T-cell (primary cell): ENCODE measurements around the gene KCTD14. TPM values are rescaled to one million over a fixed set of nuclear protein-coding genes. Genes with fewer than 3 reads are reported as not detected.
"Not testable (repeated sequence)": the region's sequence is repeated elsewhere in the genome, so short reads cannot be mapped to it uniquely, and the experiment has no call there.

Source experiments
- ATAC-seq, 4 experiments: fragments of 200-7000 bp in 3 of 4; fragments of 150-1000 bp in 1 of 4; cut with Tn5 transposase; replicated peaks in 1 of 4; 1 replicate in 3 of 4; 2 replicates in 1 of 4; pipeline ENCODE4 v1.10.0; 2021; ENCODE audit warnings: moderate library complexity in 3 of 4, mild to moderate bottlenecking in 2 of 4, moderate number of reproducible peaks in 1 of 4
- CTCF ChIA-PET, 2 donors: fragments of 300-600 bp; sonication (Branson Sonifier 250); formaldehyde crosslinking; loops; one replicate each; lab custom pipeline; 2022; ENCODE audit warnings: antibody characterized with exemption in 2 of 2; lab: Charles Lee
- POLR2A ChIA-PET, 2 donors: fragments of 300-600 bp; sonication (Branson Sonifier 250); formaldehyde crosslinking; loops; one replicate each; lab custom pipeline; 2022; ENCODE audit warnings: antibody characterized with exemption in 2 of 2; lab: Charles Lee
- DNase-seq, 35 experiments: peaks; one replicate each; pipeline versions ENCODE4 v3.0.0 to v3.0.0-alpha.2; 2013 to 2023
- H3K27ac ChIP-seq: one replicate; pipeline ENCODE4 v1.5.1; 2013; ENCODE audit warnings: low read length
- H3K27me3 ChIP-seq, 2 experiments: replicated peaks in 1 of 2; 1 replicate in 1 of 2; 2 replicates in 1 of 2; pipeline versions ENCODE4 v1.6.1 to v1.7.0; 2013; ENCODE audit warnings: low read length in 1 of 2, mixed read lengths in 1 of 2; ENCODE audit not compliant: control insufficient read depth in 2 of 2, insufficient read depth in 2 of 2; ENCODE audit errors: extremely low read depth in 1 of 2
- H3K36me3 ChIP-seq, 2 donors: 1 replicate in 1 of 2; 2 replicates in 1 of 2; pipeline versions ENCODE4 v1.6.1 to v1.7.0; 2013; ENCODE audit warnings: low read length in 1 of 2; ENCODE audit not compliant: control insufficient read depth in 2 of 2, insufficient read depth in 1 of 2; ENCODE audit errors: extremely low read depth in 1 of 2
- H3K4me1 ChIP-seq, 2 experiments: 1 replicate in 1 of 2; 2 replicates in 1 of 2; pipeline versions ENCODE4 v1.6.1 to v1.7.0; 2013; ENCODE audit warnings: low read length in 2 of 2, mixed read lengths in 1 of 2; ENCODE audit not compliant: insufficient read depth in 2 of 2, control insufficient read depth in 1 of 2; ENCODE audit errors: extremely low read depth in 1 of 2
- H3K4me3 ChIP-seq, 2 donors: 1 replicate in 1 of 2; 2 replicates in 1 of 2; pipeline versions ENCODE4 v1.5.1 to v1.7.0; 2013; ENCODE audit warnings: mild to moderate bottlenecking in 2 of 2, low read length in 1 of 2, moderate library complexity in 1 of 2; ENCODE audit not compliant: control insufficient read depth in 1 of 2; ENCODE audit errors: extremely low read depth in 1 of 2
- H3K9me3 ChIP-seq: 2 replicates; pipeline ENCODE4 v1.7.0; 2013
- H3K27ac Mint-ChIP-seq, 2 donors: one replicate each; pipeline ENCODE4 v1.8.0; 2020 to 2021; ENCODE audit warnings: mild to moderate bottlenecking in 2 of 2, mixed read lengths in 2 of 2
- H3K27me3 Mint-ChIP-seq, 2 donors: one replicate each; pipeline ENCODE4 v1.8.0; 2021 to 2022; ENCODE audit warnings: mixed read lengths in 2 of 2
- H3K36me3 Mint-ChIP-seq: one replicate; pipeline ENCODE4 v1.8.0; 2021; ENCODE audit warnings: mixed read lengths
- H3K4me1 Mint-ChIP-seq, 3 donors: one replicate each; pipeline ENCODE4 v1.8.0; 2020 to 2022; ENCODE audit warnings: mixed read lengths in 3 of 3, mild to moderate bottlenecking in 1 of 3
- H3K4me3 Mint-ChIP-seq, 3 donors: one replicate each; pipeline ENCODE4 v1.8.0; 2020 to 2022; ENCODE audit warnings: mild to moderate bottlenecking in 3 of 3, mixed read lengths in 3 of 3, moderate library complexity in 3 of 3
- H3K9me3 Mint-ChIP-seq, 3 donors: one replicate each; pipeline ENCODE4 v1.8.0; 2020 to 2022; ENCODE audit warnings: mixed read lengths in 3 of 3
- WGBS: methylation state at CpG from one replicate; pipeline ENCODE4 v1.1.5; 2013; ENCODE audit warnings: missing lambda C conversion rate; ENCODE audit not compliant: insufficient coverage; 5-methylcytosine and 5-hydroxymethylcytosine counted together
- total RNA-seq, 35 experiments: library from RNA in 6 of 35; stranded (reverse) in 6 of 35; fragments of 120-200 nt in 1 of 35; gene quantifications; one replicate each; pipeline versions ENCODE4 v1.2.1 to v1.2.4 and lab custom pipeline; 2013 to 2026

KCTD14 gene
- total RNA-seq, 5 donors from 2014 or later (not counting 1 experiment from before 2014, with no cell fraction given), result 0.18 to 0.30 (median 0.23) TPM; not detected in 2

DNA sequence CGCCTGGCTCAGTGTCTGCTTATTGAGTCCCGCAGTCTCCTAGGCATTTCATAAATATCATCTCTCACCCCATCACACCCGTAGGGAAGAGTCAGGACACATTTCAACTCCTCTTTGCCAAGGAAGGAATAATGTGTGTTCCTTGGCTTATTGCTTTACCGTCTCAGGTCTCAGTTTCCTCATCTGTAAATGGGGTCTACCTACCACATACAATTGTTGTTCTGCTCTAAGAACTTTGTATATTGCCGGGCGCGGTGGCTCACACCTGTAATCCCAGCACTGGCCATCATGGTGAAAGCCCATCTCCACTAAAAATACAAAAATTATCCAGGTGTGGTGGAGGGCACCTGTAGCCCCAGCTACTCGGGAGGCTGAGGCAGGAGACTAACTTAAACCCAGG lies 37.5 kb upstream of the KCTD14 start:
- H3K4me3 ChIP-seq, result no peak overlapping the region

DNA sequence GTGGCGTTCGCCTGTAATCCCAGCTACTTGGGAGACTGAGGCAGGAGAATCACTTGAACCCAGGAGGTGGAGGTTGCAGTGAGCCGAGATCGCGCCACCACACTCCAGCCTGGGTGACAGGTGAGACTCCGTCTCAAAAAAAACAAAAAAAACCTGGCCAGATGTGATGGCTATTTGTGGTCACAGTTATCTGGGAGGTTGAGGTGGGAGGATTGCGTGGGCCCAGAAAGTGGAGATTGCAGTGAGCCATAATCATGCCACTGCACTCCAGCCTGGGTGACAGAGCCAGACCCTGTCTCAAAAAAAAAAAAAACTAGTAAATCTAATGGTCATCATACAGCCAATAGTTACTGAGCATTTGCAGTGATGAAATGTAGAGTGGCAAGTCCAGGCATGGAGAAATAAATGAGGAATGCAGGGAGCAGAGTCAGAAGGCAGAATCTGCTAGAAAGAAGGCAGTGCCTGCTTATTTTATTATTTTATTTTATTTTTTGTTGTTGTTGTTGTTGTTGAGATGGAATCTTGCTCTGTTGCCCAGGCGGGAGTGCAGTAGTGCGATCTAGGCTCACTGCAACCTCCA lies 36.8 kb upstream of the KCTD14 start:
- H3K36me3 Mint-ChIP-seq, ATAC-seq, H3K9me3 Mint-ChIP-seq, DNase-seq, H3K27ac Mint-ChIP-seq, POLR2A ChIA-PET, H3K4me1 Mint-ChIP-seq, H3K9me3 ChIP-seq, H3K36me3 ChIP-seq, H3K4me3 ChIP-seq, CTCF ChIA-PET, H3K27me3 Mint-ChIP-seq, H3K4me3 Mint-ChIP-seq, H3K4me1 ChIP-seq, H3K27ac ChIP-seq, H3K27me3 ChIP-seq: not testable (repeated sequence)
- WGBS, result 100% methylated on average over 5 of the region's 9 CpGs

More for the DNA sequence above, 37.5 kb upstream of the KCTD14 start:
- H3K27me3 ChIP-seq, result no peaks in the 10 kb centered on the region
- Mint-ChIP-seq H3K4me3 (no peak overlapping the region), H3K27me3 (no peaks in the 10 kb centered on the region), H3K9me3 (no peaks in the 10 kb centered on the region), H3K4me1 (no peaks in the 10 kb centered on the region), H3K27ac (no peak overlapping the region), H3K36me3 (peaks cover 6% of the 10 kb centered on the region)
- DNase-seq (no peak), ATAC-seq (no peak)
- no peaks in the 10 kb centered on the region for H3K4me1 ChIP-seq
- ChIA-PET POLR2A (interaction anchor here in 1 of 2 donors (0.6 kb wide), 1 partner anchor 83 kb away, joined by 6 read pairs; no protein-coding TSS in a partner anchor), CTCF (interaction anchor here in 1 of 2 donors (0.6 kb wide), 1 partner anchor 506 kb away, joined by 4 read pairs; no protein-coding TSS in a partner anchor)
- H3K27ac ChIP-seq, result no peak overlapping the region
- no peaks in the 10 kb centered on the region for H3K36me3 ChIP-seq
- 100% methylated on average over 4 of the region's 8 CpGs for WGBS
- H3K9me3 ChIP-seq, result no peaks in the 10 kb centered on the region

- H3K4me3 Mint-ChIP-seq, result no peak overlapping the region
- H3K36me3 Mint-ChIP-seq, result no peaks in the 10 kb centered on the region
- no peak overlapping the region for H3K27ac Mint-ChIP-seq
- H3K4me1 Mint-ChIP-seq, result no peaks in the 10 kb centered on the region
- Histone ChIP-seq H3K9me3 (no peaks in the 10 kb centered on the region), H3K4me3 (no peak overlapping the region), H3K4me1 (no peaks in the 10 kb centered on the region), H3K27me3 (no peaks in the 10 kb centered on the region), H3K36me3 (no peaks in the 10 kb centered on the region), H3K27ac (no peak overlapping the region)
- H3K27me3 Mint-ChIP-seq, result no peaks in the 10 kb centered on the region
- POLR2A ChIA-PET, result no interaction called here
- ATAC-seq (no peak), DNase-seq (no peak)
- CTCF ChIA-PET, result interaction anchor here in 1 of 2 donors (0.6 kb wide), 1 partner anchor 137 kb away, joined by 3 read pairs; no protein-coding TSS in a partner anchor
- WGBS, result 84% methylated on average over 8 of the region's 10 CpGs
- H3K9me3 Mint-ChIP-seq, result no peaks in the 10 kb centered on the region
Observed at GRCh38 chr11:78057462-78058055, 34.5 kb upstream of the KCTD14 start.

DNA sequence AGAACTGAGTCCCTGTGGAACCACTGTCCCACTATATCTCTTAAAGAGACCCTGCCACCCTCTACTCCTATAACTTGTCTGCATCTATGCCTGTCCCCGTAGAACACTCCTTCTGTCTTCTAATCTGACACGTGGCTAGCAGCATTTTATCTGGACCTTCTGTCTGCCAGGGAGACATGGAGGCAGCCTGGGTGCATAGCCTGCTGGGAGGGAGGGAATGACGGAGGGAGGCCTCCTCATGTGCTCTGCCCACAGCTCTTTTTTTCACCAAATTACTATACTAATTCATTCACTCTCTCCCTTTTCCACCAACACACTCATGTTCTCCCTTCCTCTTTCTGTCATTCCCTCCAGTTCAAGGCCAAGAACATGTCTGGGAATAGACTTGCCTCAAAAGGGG lies 33.0 kb upstream of the KCTD14 start:
- Histone ChIP-seq H3K4me3 (no peak overlapping the region), H3K4me1 (no peaks in the 10 kb centered on the region), H3K27ac (no peak overlapping the region), H3K36me3 (no peaks in the 10 kb centered on the region), H3K9me3 (no peaks in the 10 kb centered on the region), H3K27me3 (no peaks in the 10 kb centered on the region)
- no peaks in the 10 kb centered on the region for H3K27me3 Mint-ChIP-seq
- ChIA-PET POLR2A (no interaction called here), CTCF (no interaction called here)
- H3K4me3 Mint-ChIP-seq, result no peak overlapping the region
- no peaks in the 10 kb centered on the region for H3K36me3 Mint-ChIP-seq
- 80% methylated on average over 2 of the region's 3 CpGs for WGBS
- H3K9me3 Mint-ChIP-seq, result no peaks in the 10 kb centered on the region
- H3K4me1 Mint-ChIP-seq, result no peaks in the 10 kb centered on the region
- ATAC-seq, result no peak
- no peak overlapping the region for H3K27ac Mint-ChIP-seq
- DNase-seq, result no peak

DNA sequence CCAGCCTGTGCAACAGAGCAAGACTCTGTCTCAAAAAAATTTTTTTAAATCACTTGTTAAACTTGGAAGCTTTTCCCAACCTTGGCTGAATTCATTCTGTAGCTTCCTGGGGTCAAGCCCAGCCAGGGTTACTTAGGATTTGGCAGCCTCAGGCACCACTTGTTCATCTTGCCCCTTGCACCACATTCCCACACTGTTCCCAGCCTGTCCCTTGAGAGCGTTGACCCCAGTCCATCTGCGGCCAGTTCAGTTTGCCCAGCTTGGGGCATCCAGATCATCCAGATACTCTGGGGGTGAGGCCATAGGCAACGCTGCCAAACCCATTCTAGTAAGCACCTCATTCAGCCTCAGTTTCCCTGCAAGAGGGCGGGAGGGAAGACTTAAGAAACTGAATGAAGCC lies 31.9 kb upstream of the KCTD14 start:
- no peak overlapping the region for H3K4me3 ChIP-seq
- no peak overlapping the region for H3K27ac ChIP-seq
- no peaks in the 10 kb centered on the region for H3K36me3 Mint-ChIP-seq
- DNase-seq (no peak), ATAC-seq (no peak)
- H3K9me3 Mint-ChIP-seq, result no peaks in the 10 kb centered on the region
- WGBS, result 92% methylated on average over 2 of the region's 4 CpGs
- H3K9me3 ChIP-seq, result no peaks in the 10 kb centered on the region
- H3K27me3 Mint-ChIP-seq, result no peaks in the 10 kb centered on the region
- no peak overlapping the region for H3K27ac Mint-ChIP-seq
- CTCF ChIA-PET, result interaction anchor here in 1 of 2 donors (1.3 kb wide), 1 partner anchor 9 kb away, joined by 3 read pairs; no protein-coding TSS in a partner anchor
- POLR2A ChIA-PET, result no interaction called here
- no peaks in the 10 kb centered on the region for H3K4me1 Mint-ChIP-seq
- H3K36me3 ChIP-seq, result no peaks in the 10 kb centered on the region
- no peaks in the 10 kb centered on the region for H3K27me3 ChIP-seq
- H3K4me3 Mint-ChIP-seq, result no peak overlapping the region
- no peaks in the 10 kb centered on the region for H3K4me1 ChIP-seq

- H3K27ac Mint-ChIP-seq, result no peak overlapping the region
- H3K27ac ChIP-seq, result no peak overlapping the region
- H3K36me3 ChIP-seq, result no peaks in the 10 kb centered on the region
- no peaks in the 10 kb centered on the region for H3K9me3 Mint-ChIP-seq
- H3K27me3 ChIP-seq, result no peaks in the 10 kb centered on the region
- ATAC-seq (no peak), DNase-seq (no peak)
- WGBS, result 100% methylated on average over 1 of the region's 6 CpGs
- H3K4me1 ChIP-seq, result peaks cover 0 to 3% of the 10 kb centered on the region in 2 experiments
- H3K9me3 ChIP-seq, result no peaks in the 10 kb centered on the region
- CTCF ChIA-PET, result no interaction called here
- H3K27me3 Mint-ChIP-seq, result no peaks in the 10 kb centered on the region
- H3K36me3 Mint-ChIP-seq, result no peaks in the 10 kb centered on the region
- H3K4me3 Mint-ChIP-seq, result no peak overlapping the region
- peaks cover 0 to 4% (median 3%) of the 10 kb centered on the region in 3 donors for H3K4me1 Mint-ChIP-seq
- POLR2A ChIA-PET, result interaction anchor here in 1 of 2 donors (0.5 kb wide), 1 partner anchor 54 kb away, joined by 3 read pairs; no protein-coding TSS in a partner anchor
- H3K4me3 ChIP-seq, result no peak overlapping the region
Observed at GRCh38 chr11:78050964-78051831, 28.1 kb upstream of the KCTD14 start.
